Testis (tissue), 2 donors: Measurements from ENCODE around the gene ASAP2.

Experiments used
- POLR2A ChIP-seq: fragments of 450-650 bp; IDR thresholded peaks from one replicate; pipeline ENCODE4 v1.6.1; 2017; ENCODE audit warnings: antibody characterized with exemption, mild to moderate bottlenecking, moderate library complexity
- TF ChIP-seq, protein P1 (sequence below), 3 experiments: fragments of 450-650 bp in 2 of 3; fragments of 200-600 bp in 1 of 3; sonication (generic) in 1 of 3; IDR thresholded peaks; one replicate each; pipeline ENCODE4 v1.5.1; 2016 to 2019; ENCODE audit warnings: antibody characterized with exemption in 3 of 3, mild to moderate bottlenecking in 2 of 3, moderate library complexity in 1 of 3

DNA sequence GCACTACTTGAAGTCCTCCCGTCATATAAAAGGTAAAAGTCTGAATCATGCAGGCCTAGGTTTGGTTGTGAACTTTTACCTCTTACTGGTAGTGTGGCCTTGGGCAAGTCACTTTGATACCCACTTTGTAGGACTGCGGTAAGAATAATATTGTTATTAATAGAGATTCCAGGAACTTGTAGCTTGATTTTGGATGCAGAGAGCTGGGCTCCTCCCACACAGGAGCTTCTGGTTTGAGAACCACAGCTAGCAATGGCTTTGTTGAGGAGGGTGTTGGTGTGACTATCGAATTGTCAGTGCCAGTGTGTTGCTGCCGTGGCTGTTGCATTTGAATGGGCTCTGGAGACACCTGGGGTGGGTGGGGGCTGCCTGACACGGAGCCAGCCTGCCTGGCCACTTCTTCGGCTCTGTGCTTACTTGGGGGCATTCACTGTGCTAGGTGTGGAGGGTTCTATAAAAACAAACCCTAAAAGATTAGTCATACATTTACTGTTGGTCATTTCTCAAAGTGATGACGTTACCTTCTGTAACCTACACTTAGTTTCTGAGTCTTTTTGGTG, 38.5 kb downstream of the ASAP2 start:
- TF ChIP-seq, protein P1, sequence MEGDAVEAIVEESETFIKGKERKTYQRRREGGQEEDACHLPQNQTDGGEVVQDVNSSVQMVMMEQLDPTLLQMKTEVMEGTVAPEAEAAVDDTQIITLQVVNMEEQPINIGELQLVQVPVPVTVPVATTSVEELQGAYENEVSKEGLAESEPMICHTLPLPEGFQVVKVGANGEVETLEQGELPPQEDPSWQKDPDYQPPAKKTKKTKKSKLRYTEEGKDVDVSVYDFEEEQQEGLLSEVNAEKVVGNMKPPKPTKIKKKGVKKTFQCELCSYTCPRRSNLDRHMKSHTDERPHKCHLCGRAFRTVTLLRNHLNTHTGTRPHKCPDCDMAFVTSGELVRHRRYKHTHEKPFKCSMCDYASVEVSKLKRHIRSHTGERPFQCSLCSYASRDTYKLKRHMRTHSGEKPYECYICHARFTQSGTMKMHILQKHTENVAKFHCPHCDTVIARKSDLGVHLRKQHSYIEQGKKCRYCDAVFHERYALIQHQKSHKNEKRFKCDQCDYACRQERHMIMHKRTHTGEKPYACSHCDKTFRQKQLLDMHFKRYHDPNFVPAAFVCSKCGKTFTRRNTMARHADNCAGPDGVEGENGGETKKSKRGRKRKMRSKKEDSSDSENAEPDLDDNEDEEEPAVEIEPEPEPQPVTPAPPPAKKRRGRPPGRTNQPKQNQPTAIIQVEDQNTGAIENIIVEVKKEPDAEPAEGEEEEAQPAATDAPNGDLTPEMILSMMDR (IDR thresholded peaks at IDR 0.05), result no peak
- no peak for TF ChIP-seq POLR2A
